Hematopoietic multipotent progenitor cell treated with erythropoietin and hydrocortisone succinate and interleukin-3 and kit ligand, for 4 days (in vitro differentiated cells): Measurements from ENCODE around the gene NDRG2.
"Not testable (repeated sequence)": the region's sequence is repeated elsewhere in the genome, so short reads cannot be mapped to it uniquely, and the experiment has no call there.

Source experiments
- DNase-seq: peaks from one replicate; pipeline ENCODE4 v3.0.0-alpha.2; 2015

NDRG2 gene

DNA sequence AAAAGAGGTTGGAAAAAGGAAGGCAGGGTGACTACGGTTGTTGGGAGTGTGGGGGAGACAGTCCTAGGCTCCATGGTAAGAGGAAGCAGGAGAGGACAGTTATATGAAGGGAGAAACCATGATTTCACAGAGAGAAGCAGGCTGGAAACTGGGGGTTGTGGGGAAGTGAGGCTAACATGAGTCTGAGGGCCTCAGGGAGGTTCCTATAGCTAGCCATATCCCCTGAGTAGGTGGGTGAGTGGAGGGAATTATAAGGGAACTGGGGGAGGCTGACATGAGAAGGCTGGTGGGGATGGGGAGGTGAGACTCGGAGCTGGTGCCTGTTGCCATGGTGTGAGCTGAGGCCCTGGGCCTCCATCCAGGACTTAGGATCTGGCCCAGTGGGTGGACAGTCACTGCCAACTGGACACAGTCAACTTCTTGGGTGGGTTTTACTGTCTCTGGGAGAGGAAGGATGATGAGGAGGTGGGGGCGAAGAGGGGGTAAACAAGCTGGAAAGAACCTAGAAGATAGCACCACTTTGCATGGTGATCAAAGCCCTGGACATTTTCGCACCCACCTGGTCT lies 8.4 kb upstream of the NDRG2 start:
- DNase-seq, result no peak

GRCh38 chr14:21032326-21033132 lies 7.7 kb upstream of the NDRG2 start:
- no peak for DNase-seq

GRCh38 chr14:21030531-21030930 lies 5.7 kb upstream of the NDRG2 start:
- no peak for DNase-seq

- DNase-seq, result no peak
Measured at GRCh38 chr14:21029917-21030316, 5.1 kb upstream of the NDRG2 start, which contains the start of gene TPPP2. TSS of gene TPPP2 (plus strand) at chr14:21030217. CDS start at chr14:21030582, 365 bp downstream.

DNA sequence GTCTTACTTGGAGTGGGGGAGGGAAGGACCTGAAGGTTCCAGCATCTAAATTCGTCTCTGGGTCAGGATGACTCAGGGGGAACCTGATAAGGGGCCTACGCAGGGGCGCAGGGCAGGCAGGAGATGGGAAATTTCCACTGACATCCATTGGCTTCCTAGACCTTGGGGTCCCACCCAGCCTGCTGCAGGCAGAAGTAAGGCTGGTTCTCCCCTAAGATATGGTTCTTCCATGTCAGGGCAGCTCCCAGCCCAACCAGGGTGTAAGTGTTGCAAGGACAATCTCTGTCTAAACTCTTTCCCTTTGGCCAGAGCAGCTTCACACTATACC lies 2.1 kb upstream of the NDRG2 start:
- DNase-seq, result no peak

GRCh38 chr14:21026274-21026987 lies 1.6 kb upstream of the NDRG2 start:
- DNase-seq, result no peak

- no peak for DNase-seq
Measured at GRCh38 chr14:21025371-21026273, 761 bp upstream of the NDRG2 start.

DNA sequence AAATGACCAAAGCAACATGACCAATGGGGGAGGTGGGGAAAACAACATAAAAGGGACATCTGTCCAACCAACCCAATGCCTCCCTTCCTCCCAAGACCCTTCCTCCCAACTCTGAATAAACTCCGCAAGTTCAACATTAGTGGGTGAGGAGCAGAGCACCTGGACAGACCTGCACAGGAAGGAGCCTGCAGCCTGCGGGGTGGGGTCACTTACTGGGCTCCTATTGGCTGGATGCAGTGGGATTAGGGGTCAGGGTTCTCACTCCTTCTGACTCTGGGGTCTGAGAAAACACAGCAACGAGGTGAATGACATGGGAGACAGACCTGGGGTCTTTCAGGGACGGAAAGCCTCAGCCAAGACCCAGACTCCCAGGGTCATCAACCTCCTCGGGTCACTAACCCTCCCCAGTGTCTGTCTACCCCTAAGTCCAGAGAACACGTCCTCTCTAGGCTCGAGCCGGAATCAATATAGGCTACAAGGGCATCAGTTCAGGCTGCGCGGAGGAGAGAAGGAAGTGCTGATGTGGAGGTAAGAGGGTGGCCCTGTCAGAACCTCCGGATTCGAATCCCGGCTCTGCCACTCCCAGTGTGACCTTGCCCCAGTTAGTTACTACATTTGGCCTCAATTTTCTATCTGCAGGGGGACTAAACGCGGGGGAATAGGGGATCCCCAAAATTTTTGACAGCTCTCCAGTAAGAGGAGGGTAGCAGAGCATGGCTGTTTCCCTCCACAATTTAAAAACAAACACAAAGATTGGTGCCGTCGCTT lies 860 bp downstream of the NDRG2 start:
- no peak for DNase-seq

- no peak for DNase-seq
Measured at GRCh38 chr14:21023174-21023573, 1.7 kb downstream of the NDRG2 start.

DNA sequence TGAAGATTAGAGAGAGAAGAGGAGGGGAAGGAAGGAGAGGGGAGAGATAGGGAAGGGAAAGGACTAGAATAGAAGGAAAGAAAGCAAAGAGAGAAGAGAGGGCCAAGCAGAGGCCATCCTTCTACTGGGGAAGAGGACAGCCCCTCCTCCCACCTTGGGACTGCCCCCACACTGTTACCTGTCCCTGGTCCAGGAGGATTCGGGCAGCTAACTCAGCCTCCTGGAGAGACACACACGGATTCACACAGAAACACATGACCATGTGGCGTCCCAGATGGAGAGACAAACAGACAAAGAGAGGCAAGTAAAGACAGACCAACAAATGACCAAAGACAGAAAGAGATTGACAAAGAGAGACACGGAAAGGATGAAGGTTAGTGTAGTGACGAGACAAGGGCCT lies 2.2 kb downstream of the NDRG2 start:
- DNase-seq, result no peak

- no peak for DNase-seq
Measured at GRCh38 chr14:21020977-21021545, 3.8 kb downstream of the NDRG2 start.

DNA sequence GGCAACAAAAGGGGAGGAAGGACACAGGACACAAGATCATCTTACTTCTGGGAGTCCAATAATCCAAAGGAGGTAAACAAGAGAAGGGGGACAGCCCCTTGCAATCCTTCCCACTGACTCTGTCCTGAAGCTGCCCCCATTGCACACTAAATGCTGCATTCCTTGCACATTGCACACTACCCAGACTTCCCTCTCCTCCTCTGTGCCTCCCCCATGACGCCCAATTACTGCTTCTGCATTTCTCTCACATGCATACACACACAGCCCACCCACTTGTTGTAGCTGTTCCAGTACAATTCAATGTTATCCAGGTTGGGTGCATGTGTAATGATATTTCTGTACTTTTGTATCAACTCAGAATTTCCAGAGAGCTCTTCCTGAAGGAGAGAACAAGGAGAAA lies 5.5 kb downstream of the NDRG2 start:
- no peak for DNase-seq

- DNase-seq, result no peak
Measured at GRCh38 chr14:21018781-21019180, 6.1 kb downstream of the NDRG2 start.

DNA sequence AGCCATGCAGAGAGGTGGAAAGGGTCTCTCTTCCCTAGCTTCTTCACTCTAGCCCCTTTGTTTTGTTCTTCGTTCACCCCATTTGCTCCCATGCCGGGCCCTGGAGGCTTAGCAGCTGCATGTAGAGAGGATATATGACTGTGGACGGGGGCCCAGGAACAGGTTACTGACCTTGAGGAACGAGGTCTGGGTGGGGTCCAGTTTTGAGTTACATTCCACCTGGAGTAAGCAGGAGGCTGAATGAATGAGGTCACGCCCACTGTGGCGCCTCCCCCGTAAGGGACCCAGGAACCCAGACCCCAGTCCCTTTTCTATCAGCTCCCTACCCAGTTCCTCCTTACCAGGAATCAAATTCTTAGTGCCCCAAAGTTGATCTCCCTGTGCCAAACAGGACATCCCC lies 6.6 kb downstream of the NDRG2 start:
- DNase-seq, result no peak

- DNase-seq, result no peak
Measured at GRCh38 chr14:21017528-21018245, 7.2 kb downstream of the NDRG2 start.

GRCh38 chr14:21016413-21017190 lies 8.3 kb downstream of the NDRG2 start:
- DNase-seq, result peak; percentile 56

DNA sequence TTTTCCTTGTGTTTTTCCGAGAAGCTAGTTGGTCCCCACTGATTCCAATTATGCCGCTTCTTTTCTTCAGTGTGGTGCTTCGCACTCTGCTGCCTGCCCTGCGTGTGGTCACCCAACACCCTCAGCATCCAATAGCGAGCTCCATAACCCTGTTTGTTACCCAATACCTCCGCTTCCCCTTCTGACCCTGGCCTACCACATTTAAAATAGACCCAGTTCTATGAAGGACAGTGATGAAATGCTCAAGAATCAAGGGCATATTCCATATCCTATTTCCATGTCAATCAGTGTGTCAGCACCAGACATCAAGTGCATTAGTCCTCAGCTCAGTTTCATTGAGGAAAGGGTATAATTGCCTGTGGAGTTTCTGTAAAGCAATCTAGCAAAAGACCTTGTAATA lies 9.5 kb downstream of the NDRG2 start:
- peak; percentile 22 for DNase-seq

GRCh38 chr14:21014761-21015190 lies 10.1 kb downstream of the NDRG2 start:
- DNase-seq, result peak; percentile 92

DNA sequence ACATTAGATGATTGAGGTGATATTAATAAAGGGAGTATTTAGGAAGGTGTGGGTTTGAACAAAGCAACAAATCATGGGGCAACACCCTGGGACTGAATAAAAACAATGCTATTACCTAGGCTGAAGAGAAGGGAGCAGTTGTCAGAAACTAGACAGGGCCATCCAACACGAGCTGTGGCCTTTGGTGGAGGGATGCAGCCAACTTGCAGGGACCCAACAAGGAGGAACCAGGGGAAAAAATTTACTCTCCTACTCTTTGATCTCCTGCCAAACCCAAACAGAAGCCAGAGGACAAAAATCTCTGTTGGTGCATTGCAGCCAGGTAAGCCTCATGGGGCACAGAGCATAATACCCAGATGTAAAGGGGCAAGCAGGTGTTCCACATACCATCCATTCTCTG lies 13.7 kb downstream of the NDRG2 start:
- DNase-seq, result no peak

DNA sequence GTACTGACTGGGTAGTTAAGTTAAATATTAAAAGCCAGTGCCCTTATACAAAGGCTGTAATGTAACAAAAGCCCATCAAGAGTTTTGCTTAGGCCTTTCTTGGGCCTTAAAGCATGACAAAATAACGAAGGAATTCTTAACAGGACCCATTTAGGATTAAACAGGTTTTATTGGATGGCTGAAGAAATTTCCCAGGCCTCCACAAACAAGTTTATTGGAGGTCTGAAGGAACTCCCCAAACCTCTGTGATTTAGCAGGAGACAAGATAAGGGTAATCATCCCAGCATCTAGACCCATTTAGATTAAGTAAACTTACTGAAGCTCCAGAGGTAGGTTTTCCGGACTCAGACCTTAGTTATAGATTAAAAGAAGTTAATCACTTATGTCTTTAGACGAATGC lies 15.1 kb downstream of the NDRG2 start:
- DNase-seq, result not testable (repeated sequence)
